Measurements from ENCODE around the gene ATRX.
"Not testable (repeated sequence)": the region's sequence is repeated elsewhere in the genome, so short reads cannot be mapped to it uniquely, and the experiment has no call there.

The ATRX gene

DNA sequence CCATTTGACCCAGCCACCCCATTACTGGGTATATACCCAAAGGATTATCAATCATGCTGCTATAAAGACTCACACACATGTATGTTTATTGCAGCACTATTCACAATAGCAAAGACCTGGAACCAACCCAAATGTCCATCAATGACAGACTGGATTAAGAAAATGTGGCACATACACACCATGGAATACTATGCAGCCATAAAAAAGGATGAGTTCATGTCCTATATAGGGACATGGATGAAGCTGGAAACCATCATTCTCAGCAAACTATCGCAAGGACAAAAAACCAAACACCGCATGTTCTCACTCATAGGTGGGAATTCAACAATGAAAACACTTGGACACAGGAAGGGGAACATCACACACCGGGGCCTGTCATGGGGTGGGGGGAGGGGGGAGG lies 59.9 kb downstream of the ATRX start:
- not testable (repeated sequence) for DNase-seq

DNA sequence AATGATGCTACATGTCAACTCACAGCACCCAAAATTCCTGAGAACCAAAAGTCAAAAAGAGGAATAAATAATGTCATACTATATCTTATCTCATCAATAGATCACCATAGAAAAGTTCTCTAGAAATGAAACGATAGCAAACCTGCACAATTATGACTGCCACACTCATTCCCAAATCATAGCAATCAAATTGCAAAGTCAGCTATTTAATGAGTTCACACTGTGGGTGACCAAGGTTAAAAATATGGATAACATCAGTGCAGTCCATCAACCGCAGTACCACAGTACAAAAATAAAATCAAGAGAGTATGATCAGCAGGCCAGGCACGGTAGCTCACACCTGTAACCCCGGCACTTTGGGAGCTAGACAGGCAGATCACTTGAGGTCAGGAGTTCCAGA lies 62.3 kb downstream of the ATRX start:
- DNase-seq: no peak

DNA sequence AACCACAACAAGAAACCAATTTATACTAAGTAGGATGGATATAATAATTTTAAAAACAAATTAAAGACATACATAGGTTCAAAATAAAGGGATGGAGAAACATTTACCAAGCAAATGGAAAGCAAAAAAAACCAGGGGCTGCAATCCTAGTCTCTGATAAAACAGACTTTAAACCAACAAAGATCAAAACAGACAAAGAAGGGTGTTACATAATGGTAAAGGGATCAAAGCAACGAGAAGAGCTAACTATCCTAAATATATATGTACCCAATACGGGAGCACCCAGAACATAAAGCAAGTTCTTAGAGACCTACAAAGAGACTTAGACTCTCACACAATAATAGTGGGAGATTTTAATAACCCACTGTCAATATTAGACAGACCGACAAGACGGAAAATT lies 66.6 kb downstream of the ATRX start:
- no peak for DNase-seq

- no peak for DNase-seq
Observed at GRCh38 chrX:77704881-77705280, 81.1 kb downstream of the ATRX start.

- no peak for DNase-seq
Observed at GRCh38 chrX:77698242-77698641, 87.8 kb downstream of the ATRX start.

GRCh38 chrX:77694491-77694890 lies 91.5 kb downstream of the ATRX start:
- no peak for DNase-seq

GRCh38 chrX:77693594-77693993 lies 92.4 kb downstream of the ATRX start:
- DNase-seq: peak; percentile 0

DNA sequence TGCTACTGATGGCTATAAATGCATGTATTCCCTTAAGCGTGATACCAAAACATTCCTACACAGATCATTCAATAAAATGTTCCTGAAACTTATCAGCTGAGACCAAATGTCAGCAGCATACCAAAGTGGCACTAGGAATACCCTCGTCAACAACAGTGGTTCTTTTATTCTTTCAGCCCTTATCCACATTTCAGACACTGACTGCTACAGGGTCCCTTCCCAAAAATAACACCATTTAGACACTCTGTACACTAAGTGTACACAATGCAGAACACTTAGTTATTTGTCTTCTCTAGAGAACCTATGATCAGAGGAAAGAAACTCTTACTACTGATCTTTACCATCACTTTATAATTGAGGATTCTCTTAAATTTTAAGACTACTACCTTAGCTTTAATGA lies 94.1 kb downstream of the ATRX start:
- DNase-seq: no peak

- DNase-seq: no peak
Observed at GRCh38 chrX:77689376-77689775, 96.6 kb downstream of the ATRX start.

DNA sequence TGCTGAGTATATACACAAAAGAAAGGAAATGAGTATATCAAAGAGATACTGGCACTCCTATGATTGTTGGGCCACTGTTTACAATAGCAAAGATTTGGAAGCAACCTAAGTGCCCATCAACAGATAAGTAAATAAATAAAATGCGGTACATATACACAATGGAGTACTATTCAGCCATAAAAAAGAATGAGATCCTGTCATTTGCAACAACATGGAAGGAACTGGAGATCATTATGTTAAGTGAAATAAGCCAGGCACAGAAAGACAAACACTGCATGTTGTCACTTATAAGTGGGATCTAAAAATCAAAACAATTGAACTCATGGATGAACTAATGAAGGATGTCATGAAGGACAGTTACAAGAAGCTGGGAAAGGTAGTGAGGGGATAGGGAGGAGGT lies 100.3 kb downstream of the ATRX start:
- DNase-seq: not testable (repeated sequence)

DNA sequence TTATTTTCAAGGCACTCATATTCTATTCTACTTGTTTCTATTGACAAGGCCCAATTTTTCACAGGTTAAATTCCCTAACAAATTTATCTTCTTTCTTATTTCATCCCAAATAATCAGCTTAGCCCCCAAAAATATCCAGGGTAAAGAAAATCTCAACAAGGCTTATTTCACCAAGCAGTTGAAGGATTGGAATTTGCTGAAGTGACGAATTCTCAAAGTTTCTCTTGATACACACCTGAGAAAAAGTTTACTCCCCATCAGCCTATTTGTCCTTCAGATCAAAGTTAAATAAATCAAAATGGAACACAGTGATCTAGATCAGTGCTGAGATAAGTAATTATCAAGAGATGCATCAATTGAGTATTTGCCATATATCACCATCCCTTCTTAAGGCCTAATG lies 106.9 kb downstream of the ATRX start:
- DNase-seq: no peak

GRCh38 chrX:77675986-77676385 lies 110.0 kb downstream of the ATRX start:
- DNase-seq: no peak

GRCh38 chrX:77668391-77669237 lies 117.4 kb downstream of the ATRX start:
- no peak for DNase-seq

DNA sequence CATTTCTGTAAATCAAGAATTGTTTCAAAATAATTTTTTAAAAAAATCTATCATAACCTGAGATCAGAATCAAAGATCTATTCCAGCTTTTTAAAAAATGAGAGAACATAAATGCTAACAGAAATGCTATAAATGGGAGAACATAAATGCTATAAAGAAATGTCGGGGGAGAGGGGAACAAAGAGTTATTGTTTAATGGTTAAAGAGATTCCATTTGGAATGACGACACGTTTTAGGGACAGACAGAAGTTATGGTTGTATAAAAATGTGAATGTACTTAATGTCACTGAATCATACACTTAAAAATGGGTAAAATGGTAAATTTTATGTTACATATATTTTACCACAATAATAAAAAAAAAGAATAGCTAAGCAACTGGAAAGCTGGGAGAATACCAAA lies 127.1 kb downstream of the ATRX start:
- DNase-seq: no peak

DNA sequence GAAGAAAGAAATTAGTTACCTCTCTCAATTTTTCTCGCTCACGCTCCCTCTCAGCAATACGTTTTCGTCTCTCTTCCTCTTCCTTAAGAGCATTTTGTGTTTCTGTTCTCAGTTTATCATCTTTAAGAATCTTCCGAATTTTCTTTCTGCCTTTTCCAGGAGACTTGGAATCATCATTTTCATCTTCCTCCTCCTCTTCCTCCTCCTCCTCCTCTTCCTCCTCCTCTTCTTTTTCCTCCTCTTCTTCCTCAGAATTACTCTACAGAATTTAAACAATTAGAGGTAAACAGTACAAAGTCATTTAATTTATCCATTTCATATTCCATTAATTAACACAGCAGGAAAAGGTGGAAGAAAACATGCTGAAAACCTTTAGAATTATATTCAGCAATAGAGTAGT lies 133.9 kb downstream of the ATRX start:
- no peak for DNase-seq

GRCh38 chrX:77640702-77641101 lies 145.3 kb downstream of the ATRX start:
- no peak for DNase-seq

- DNase-seq: no peak
Observed at GRCh38 chrX:77639820-77640219, 146.2 kb downstream of the ATRX start.

- no peak for DNase-seq
Observed at GRCh38 chrX:77638397-77638796, 147.6 kb downstream of the ATRX start.

GRCh38 chrX:77635373-77635772 lies 150.6 kb downstream of the ATRX start:
- DNase-seq: no peak

- DNase-seq: no peak
Observed at GRCh38 chrX:77628294-77629025, 157.6 kb downstream of the ATRX start.

DNA sequence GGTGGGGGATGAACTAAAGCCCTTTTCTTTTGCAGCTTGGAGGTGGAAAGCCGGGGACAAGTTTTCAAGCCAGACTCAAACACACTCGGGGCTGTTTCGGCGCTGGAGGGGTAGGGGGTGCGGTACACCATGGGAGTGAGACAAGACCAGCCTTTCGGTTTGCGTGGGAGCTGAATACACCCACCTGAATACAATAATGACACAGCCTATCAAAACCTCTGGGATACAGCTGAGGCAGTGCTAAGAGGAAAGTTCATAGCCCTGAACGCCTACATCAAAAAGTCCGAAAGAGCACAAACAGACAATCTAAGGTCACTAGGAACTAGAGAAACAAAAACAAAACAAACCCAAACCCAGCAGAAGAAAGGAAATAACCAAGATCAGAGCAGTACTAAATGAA lies 163.3 kb downstream of the ATRX start:
- no peak for DNase-seq

DNA sequence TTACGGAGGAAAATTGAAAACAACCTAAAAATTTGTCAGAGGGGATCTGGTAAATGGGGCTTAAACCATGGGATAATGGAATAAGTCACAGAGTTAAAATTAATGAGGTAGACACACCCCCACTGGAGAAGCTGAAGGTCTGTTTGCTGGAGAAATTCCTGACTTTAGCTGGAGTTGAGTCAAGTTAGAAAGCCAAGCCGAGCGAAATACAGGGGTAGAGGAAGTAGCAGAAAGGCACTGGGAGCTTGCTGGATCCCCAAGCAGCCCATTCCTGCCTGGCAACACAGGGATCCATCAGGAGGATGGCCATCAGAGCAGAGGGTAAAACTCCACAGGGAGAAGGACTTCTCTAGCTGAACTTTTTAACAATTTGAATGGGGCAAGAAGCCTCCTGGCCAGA lies 163.8 kb downstream of the ATRX start:
- DNase-seq: no peak

GRCh38 chrX:77621453-77621852 lies 164.6 kb downstream of the ATRX start:
- not testable (repeated sequence) for DNase-seq

- no peak for DNase-seq
Observed at GRCh38 chrX:77617206-77617605, 168.8 kb downstream of the ATRX start.
